HepG2 (cell line): ENCODE measurements around the gene MAPK9. TPM values are rescaled to one million over a fixed set of nuclear protein-coding genes. Genes with fewer than 3 reads are reported as not detected.

ENCODE experiments used
- ATAC-seq: fragments of 200-7000 bp; cut with Tn5 transposase; 3 replicates; pipeline ENCODE4 v1.9.1; 2020; ENCODE audit warnings: mild to moderate bottlenecking, moderate library complexity
- BruUV-seq: library from RNA; stranded (reverse); fragments of 400-500 nt; replicated peaks from 2 replicates; lab custom pipeline; 2021; lab: Mats Ljungman, UMichigan
- CTCF ChIA-PET: fragments of 300-600 bp; formaldehyde crosslinking; extraction: SDS; loops from one replicate; lab custom pipeline; 2021; ENCODE audit warnings: low total read pairs, inconsistent platforms, low intra/inter-chr PET ratio; lab: Yijun Ruan, JAX
- POLR2A ChIA-PET: fragments of 350-600 bp; sonication (Branson Sonifier 250); formaldehyde crosslinking; loops from one replicate; lab custom pipeline; 2020; ENCODE audit warnings: antibody characterized with exemption, inconsistent platforms; lab: Yijun Ruan, JAX
- DNase-seq: peaks from one replicate; pipeline ENCODE4 v3.0.0-alpha.2; 2015; ENCODE audit warnings: low spot score
- FAIRE-seq: peaks from 3 replicates; lab custom pipeline; 2011; peaks lifted over from hg19 to GRCh38; lab: Jason Lieb, UNC
- H2AFZ ChIP-seq: one replicate; pipeline ENCODE4 v1.6.1; 2011; ENCODE audit warnings: low read length, inconsistent platforms
- H3K27ac ChIP-seq: fragments of 300-600 bp; 3 replicates; pipeline ENCODE4 v1.8.0; 2011; ENCODE audit warnings: mixed run types, mild to moderate bottlenecking, mixed read lengths, low read length, inconsistent platforms; ENCODE audit not compliant: insufficient read depth; ENCODE audit errors: extremely low read length
- H3K27me3 ChIP-seq, 2 experiments: fragments of 200-600 bp in 1 of 2; 2 replicates in 1 of 2; 3 replicates in 1 of 2; pipeline versions ENCODE4 v1.6.0 to v1.8.0; 2011; ENCODE audit warnings: low read length in 2 of 2, mild to moderate bottlenecking in 2 of 2, moderate library complexity in 2 of 2, inconsistent platforms in 1 of 2; ENCODE audit not compliant: insufficient read depth in 2 of 2, control insufficient read depth in 1 of 2
- H3K36me3 ChIP-seq, 2 experiments: fragments of 200-600 bp in 1 of 2; replicated peaks in 1 of 2; 2 replicates in 1 of 2; 3 replicates in 1 of 2; pipeline versions ENCODE4 v1.5.1 to v1.8.0; 2011; ENCODE audit warnings: low read length in 2 of 2, inconsistent platforms in 1 of 2; ENCODE audit not compliant: insufficient read depth in 2 of 2, control insufficient read depth in 1 of 2
- H3K4me1 ChIP-seq: 2 replicates; pipeline ENCODE4 v1.5.1; 2012; ENCODE audit warnings: low read length, inconsistent platforms; ENCODE audit not compliant: insufficient read depth
- H3K4me2 ChIP-seq: 2 replicates; pipeline ENCODE4 v1.6.0; 2011; ENCODE audit warnings: low read depth, low read length, inconsistent platforms
- H3K4me3 ChIP-seq, 3 experiments: fragments of 200-600 bp in 1 of 3; sonication (generic), shearing (Covaris generic) in 1 of 3; replicated peaks in 1 of 3; 2 replicates each; pipeline ENCODE4 v1.5.1; 2011 to 2016; ENCODE audit warnings: low read length in 3 of 3, inconsistent platforms in 2 of 3, low read depth in 2 of 3, mild to moderate bottlenecking in 2 of 3, control low read depth in 1 of 3, mixed read lengths in 1 of 3; ENCODE audit not compliant: insufficient read depth in 1 of 3
- H3K79me2 ChIP-seq: one replicate; pipeline ENCODE4 v1.6.1; 2011; ENCODE audit warnings: low read length, inconsistent platforms; ENCODE audit not compliant: insufficient read depth
- H3K9ac ChIP-seq: 2 replicates; pipeline ENCODE4 v1.6.0; 2011; ENCODE audit warnings: mild to moderate bottlenecking, low read depth, low read length, inconsistent platforms; ENCODE audit not compliant: insufficient read depth
- H3K9me3 ChIP-seq: 2 replicates; pipeline ENCODE4 v1.5.1; 2012; ENCODE audit warnings: mild to moderate bottlenecking, low read length
- H4K20me1 ChIP-seq: 2 replicates; pipeline ENCODE4 v1.6.0; 2011; ENCODE audit warnings: inconsistent platforms, mild to moderate bottlenecking, low read length, moderate library complexity; ENCODE audit not compliant: insufficient read depth
- ETV6 ChIP-seq: sonication (generic); formaldehyde crosslinking; conservative IDR thresholded peaks from 2 replicates; pipeline ENCODE4 v1.4.0; 2020; ENCODE audit warnings: missing genetic modification reagents
- HOXA3 ChIP-seq: sonication (generic); formaldehyde crosslinking; IDR thresholded peaks from 2 replicates; pipeline ENCODE4 v1.5.0; 2020; ENCODE audit warnings: missing genetic modification reagents
- MTA3 ChIP-seq: sonication (generic); formaldehyde crosslinking; IDR thresholded peaks from 2 replicates; pipeline ENCODE4 v1.4.0; 2020; ENCODE audit warnings: missing genetic modification reagents
- NR3C1 ChIP-seq: sonication (generic); formaldehyde crosslinking; IDR thresholded peaks from 2 replicates; pipeline ENCODE4 v1.4.0; 2020; ENCODE audit warnings: missing genetic modification reagents
- RBAK ChIP-seq: sonication (generic); formaldehyde crosslinking; IDR thresholded peaks from 2 replicates; pipeline ENCODE4 v1.5.1; 2020; ENCODE audit warnings: mild to moderate bottlenecking, missing genetic modification reagents
- SRF ChIP-seq: IDR thresholded peaks from 2 replicates; pipeline ENCODE4 v1.6.1; 2011; ENCODE audit warnings: mild to moderate bottlenecking, low read depth, low read length, moderate library complexity
- ZNF724P ChIP-seq: sonication (generic); formaldehyde crosslinking; IDR thresholded peaks from 2 replicates; pipeline ENCODE4 v1.8.0; 2022; ENCODE audit warnings: missing genetic modification reagents, borderline replicate concordance
- ZNF775 ChIP-seq: sonication (generic); formaldehyde crosslinking; IDR thresholded peaks from 2 replicates; pipeline ENCODE4 v1.4.0; 2020; ENCODE audit warnings: missing genetic modification reagents, mild to moderate bottlenecking, moderate library complexity, borderline replicate concordance
- ZNF776 ChIP-seq: sonication (generic); formaldehyde crosslinking; IDR thresholded peaks from 2 replicates; pipeline ENCODE4 v1.4.0; 2020; ENCODE audit warnings: mild to moderate bottlenecking, missing genetic modification reagents
- WGBS: methylation state at CpG from one replicate; pipeline ENCODE4 v1.1.6; 2017; ENCODE audit warnings: low lambda C conversion rate; 5-methylcytosine and 5-hydroxymethylcytosine counted together
- in situ Hi-C: cut with HindIII; loops from 2 replicates; pipeline ENCODE4 v1.10.0; 2017; ENCODE audit warnings: low pct_unique_long_range_greater_than_20kb; ENCODE audit not compliant: extremely low pct_ligation_motif_present
- intact Hi-C: fragments of 100-400 bp; cut with micrococcal nuclease; formaldehyde crosslinking; loops from one replicate; pipeline ENCODE4 v1.10.0; 2022; ENCODE audit not compliant: unreplicated experiment
- polyA plus RNA-seq, 8 experiments: library from polyadenylated mRNA; depleted of rRNA in 3 of 8; stranded (reverse) in 7 of 8; unstranded in 1 of 8; fragments of >200 nt; fragmentation: Illumina TruSeq in 4 of 8; extraction: Trizol in 4 of 8; gene quantifications; 2 replicates each; pipeline versions ENCODE4 v1.2.1 to v1.2.3, GENCODE V29; 2011 to 2016; ENCODE audit warnings: low read depth in 4 of 8, missing spikeins in 1 of 8, mixed read lengths in 1 of 8; ENCODE audit not compliant: insufficient read depth in 1 of 8
- total RNA-seq, 5 experiments: library from RNA; depleted of rRNA; stranded (reverse); fragments of >200 nt; fragmentation: Illumina TruSeq; extraction: Trizol; gene quantifications; 2 replicates each; pipeline ENCODE4 v1.2.3, GENCODE V29; 2016; ENCODE audit warnings: low read depth in 1 of 5
- TF ChIP-seq, protein P1 (sequence below): sonication (generic); formaldehyde crosslinking; IDR thresholded peaks from 2 replicates; pipeline ENCODE4 v1.4.0; 2020; ENCODE audit warnings: mild to moderate bottlenecking, missing genetic modification reagents
- TF ChIP-seq, protein P2 (sequence below): sonication (generic); formaldehyde crosslinking; IDR thresholded peaks from 2 replicates; pipeline ENCODE4 v1.4.0; 2020; ENCODE audit warnings: missing genetic modification reagents
- TF ChIP-seq, protein P3 (sequence below): IDR thresholded peaks from 2 replicates; pipeline ENCODE4 v1.6.1; 2016; ENCODE audit warnings: missing genetic modification reagents, missing compliant biosample characterization

Gene MAPK9
- total and polyA plus RNA-seq, 2 of the 13 experiments (the other 11 are each of a cell fraction or from before 2014, with no cell fraction given) = 30.1 to 56.1 TPM

DNA sequence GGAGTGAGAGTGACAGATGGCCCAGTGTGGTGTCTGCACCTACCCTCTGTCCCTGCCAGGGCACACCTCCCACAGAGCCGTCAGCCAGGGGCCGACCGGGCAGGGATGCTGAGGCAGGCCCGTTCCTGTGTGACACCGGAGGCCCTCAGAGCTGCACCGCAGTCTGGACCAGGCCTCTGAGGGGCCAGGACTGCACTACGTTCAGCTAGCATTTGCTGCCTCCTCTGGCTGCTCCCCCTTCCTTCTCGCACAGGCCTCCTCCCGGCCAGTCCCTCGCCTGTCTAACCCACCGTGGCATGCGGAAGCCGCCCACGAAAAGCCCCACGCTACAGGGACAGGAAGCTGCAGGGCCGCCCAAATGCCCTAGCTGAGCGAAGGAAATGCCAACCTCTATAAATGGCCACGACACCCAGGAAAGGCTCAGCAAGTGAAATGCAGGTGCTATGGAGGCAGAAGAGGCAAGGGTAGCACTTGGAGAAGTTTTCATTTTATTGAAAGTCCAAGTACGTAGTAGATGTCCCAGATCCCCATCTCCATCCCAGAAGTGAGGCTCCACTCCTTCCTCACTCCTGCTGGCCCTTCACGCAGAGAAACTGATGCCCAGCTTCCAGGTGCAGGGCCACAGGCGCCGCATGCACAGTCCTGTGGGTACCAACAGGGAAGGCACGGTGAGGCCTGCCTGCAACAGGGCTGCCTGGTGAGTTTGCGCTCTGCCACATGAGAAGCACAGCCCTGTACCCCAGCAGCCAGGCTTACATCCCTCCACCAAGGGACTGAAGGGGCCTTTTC lies 38.7 kb downstream of the MAPK9 start:
- no peak for ATAC-seq

DNA sequence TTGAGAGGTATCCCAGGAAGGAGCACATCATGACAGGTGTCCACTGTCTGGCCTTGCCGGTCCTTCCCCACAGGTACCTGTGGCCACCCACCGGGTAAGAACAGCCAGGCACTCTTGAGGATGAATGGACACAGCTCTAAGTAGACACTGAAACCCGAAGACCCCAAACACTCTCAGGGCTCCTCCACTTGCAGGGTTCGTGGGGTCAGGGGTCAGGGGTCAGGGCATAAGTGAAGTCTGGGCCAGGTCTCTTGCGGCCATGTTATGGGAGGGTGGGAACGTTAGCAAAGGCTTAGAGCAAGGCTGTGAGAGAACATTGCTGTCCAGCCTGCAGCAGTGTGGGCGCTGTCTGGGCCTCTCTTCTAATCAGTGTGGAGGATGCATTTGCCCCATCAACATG lies 40.0 kb downstream of the MAPK9 start:
- H3K36me3 ChIP-seq = peaks cover 9 to 38% of the 10 kb centered on the region in 2 experiments; a peak in 4 of 5 replicates
- ATAC-seq (no peak), DNase-seq (no peak), FAIRE-seq (no peak)
- no peak overlapping the region for H3K27ac ChIP-seq
- peaks cover 47% of the 10 kb centered on the region for H3K9me3 ChIP-seq
- H3K9ac ChIP-seq = no peak overlapping the region
- H3K79me2 ChIP-seq = no peaks in the 10 kb centered on the region
- H3K4me3 ChIP-seq = no peak overlapping the region
- CTCF ChIA-PET = no interaction called here
- no peak overlapping the region for H3K4me2 ChIP-seq
- H3K4me1 ChIP-seq = no peaks in the 10 kb centered on the region
- intact Hi-C loops = no loop called here
- no peaks in the 10 kb centered on the region for H3K27me3 ChIP-seq
- in situ Hi-C loops = no loop called here
- BruUV-seq = no TSS peak
- H2AFZ ChIP-seq = no peak overlapping the region
- POLR2A ChIA-PET = no interaction called here
- H4K20me1 ChIP-seq = no peaks in the 10 kb centered on the region
- WGBS = 100% methylated on average over 4 of the region's 7 CpGs
- TF ChIP-seq, protein P1, sequence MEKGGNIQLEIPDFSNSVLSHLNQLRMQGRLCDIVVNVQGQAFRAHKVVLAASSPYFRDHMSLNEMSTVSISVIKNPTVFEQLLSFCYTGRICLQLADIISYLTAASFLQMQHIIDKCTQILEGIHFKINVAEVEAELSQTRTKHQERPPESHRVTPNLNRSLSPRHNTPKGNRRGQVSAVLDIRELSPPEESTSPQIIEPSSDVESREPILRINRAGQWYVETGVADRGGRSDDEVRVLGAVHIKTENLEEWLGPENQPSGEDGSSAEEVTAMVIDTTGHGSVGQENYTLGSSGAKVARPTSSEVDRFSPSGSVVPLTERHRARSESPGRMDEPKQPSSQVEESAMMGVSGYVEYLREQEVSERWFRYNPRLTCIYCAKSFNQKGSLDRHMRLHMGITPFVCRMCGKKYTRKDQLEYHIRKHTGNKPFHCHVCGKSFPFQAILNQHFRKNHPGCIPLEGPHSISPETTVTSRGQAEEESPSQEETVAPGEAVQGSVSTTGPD (CRISPR knock-in tag) = no peak
- TF ChIP-seq ZNF776 (CRISPR knock-in tag) = no peak
- TF ChIP-seq ZNF775 (CRISPR knock-in tag) = no peak
- TF ChIP-seq NR3C1 (CRISPR knock-in tag) = no peak
- TF ChIP-seq MTA3 = no peak
- TF ChIP-seq, protein P2, sequence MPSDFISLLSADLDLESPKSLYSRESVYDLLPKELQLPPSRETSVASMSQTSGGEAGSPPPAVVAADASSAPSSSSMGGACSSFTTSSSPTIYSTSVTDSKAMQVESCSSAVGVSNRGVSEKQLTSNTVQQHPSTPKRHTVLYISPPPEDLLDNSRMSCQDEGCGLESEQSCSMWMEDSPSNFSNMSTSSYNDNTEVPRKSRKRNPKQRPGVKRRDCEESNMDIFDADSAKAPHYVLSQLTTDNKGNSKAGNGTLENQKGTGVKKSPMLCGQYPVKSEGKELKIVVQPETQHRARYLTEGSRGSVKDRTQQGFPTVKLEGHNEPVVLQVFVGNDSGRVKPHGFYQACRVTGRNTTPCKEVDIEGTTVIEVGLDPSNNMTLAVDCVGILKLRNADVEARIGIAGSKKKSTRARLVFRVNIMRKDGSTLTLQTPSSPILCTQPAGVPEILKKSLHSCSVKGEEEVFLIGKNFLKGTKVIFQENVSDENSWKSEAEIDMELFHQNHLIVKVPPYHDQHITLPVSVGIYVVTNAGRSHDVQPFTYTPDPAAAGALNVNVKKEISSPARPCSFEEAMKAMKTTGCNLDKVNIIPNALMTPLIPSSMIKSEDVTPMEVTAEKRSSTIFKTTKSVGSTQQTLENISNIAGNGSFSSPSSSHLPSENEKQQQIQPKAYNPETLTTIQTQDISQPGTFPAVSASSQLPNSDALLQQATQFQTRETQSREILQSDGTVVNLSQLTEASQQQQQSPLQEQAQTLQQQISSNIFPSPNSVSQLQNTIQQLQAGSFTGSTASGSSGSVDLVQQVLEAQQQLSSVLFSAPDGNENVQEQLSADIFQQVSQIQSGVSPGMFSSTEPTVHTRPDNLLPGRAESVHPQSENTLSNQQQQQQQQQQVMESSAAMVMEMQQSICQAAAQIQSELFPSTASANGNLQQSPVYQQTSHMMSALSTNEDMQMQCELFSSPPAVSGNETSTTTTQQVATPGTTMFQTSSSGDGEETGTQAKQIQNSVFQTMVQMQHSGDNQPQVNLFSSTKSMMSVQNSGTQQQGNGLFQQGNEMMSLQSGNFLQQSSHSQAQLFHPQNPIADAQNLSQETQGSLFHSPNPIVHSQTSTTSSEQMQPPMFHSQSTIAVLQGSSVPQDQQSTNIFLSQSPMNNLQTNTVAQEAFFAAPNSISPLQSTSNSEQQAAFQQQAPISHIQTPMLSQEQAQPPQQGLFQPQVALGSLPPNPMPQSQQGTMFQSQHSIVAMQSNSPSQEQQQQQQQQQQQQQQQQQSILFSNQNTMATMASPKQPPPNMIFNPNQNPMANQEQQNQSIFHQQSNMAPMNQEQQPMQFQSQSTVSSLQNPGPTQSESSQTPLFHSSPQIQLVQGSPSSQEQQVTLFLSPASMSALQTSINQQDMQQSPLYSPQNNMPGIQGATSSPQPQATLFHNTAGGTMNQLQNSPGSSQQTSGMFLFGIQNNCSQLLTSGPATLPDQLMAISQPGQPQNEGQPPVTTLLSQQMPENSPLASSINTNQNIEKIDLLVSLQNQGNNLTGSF = no peak
- no peak for TF ChIP-seq SRF
- TF ChIP-seq HOXA3 (CRISPR knock-in tag) = no peak
- TF ChIP-seq, protein P3, sequence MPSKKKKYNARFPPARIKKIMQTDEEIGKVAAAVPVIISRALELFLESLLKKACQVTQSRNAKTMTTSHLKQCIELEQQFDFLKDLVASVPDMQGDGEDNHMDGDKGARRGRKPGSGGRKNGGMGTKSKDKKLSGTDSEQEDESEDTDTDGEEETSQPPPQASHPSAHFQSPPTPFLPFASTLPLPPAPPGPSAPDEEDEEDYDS (CRISPR knock-in tag) = no peak
- no peak for TF ChIP-seq RBAK (CRISPR knock-in tag)

More for the DNA sequence above, 38.7 kb downstream of the MAPK9 start:
- no peak overlapping the region for H3K9ac ChIP-seq
- ChIA-PET CTCF (no interaction called here), POLR2A (no interaction called here)
- over 99% methylated on average over 16 of the region's 24 CpGs for WGBS
- DNase-seq (no peak), FAIRE-seq (no peak)
- no peaks in the 10 kb centered on the region for H3K4me1 ChIP-seq
- TF ChIP-seq ETV6 (CRISPR knock-in tag) (no peak), ZNF724P (CRISPR knock-in tag) (peak; percentile 100)
- no peaks in the 10 kb centered on the region for H4K20me1 ChIP-seq
- peaks cover 60% of the 10 kb centered on the region for H3K9me3 ChIP-seq
- intact Hi-C loops = no loop called here
- BruUV-seq = no TSS peak
- no peak overlapping the region for H3K27ac ChIP-seq
- H3K79me2 ChIP-seq = no peaks in the 10 kb centered on the region
- no peak overlapping the region for H3K4me2 ChIP-seq
- H2AFZ ChIP-seq = no peak overlapping the region
- in situ Hi-C loops = no loop called here
- no peaks in the 10 kb centered on the region for H3K27me3 ChIP-seq
- no peak overlapping the region for H3K4me3 ChIP-seq
- H3K36me3 ChIP-seq = peaks cover 7 to 26% of the 10 kb centered on the region in 2 experiments
